Brain pericyte (primary cell): ENCODE data around the gene ITPKC.

Source experiments
- DNase-seq: peaks from one replicate; pipeline ENCODE4 v3.0.0-alpha.2; 2012; ENCODE audit warnings: low read depth, low spot score

Gene ITPKC

DNA sequence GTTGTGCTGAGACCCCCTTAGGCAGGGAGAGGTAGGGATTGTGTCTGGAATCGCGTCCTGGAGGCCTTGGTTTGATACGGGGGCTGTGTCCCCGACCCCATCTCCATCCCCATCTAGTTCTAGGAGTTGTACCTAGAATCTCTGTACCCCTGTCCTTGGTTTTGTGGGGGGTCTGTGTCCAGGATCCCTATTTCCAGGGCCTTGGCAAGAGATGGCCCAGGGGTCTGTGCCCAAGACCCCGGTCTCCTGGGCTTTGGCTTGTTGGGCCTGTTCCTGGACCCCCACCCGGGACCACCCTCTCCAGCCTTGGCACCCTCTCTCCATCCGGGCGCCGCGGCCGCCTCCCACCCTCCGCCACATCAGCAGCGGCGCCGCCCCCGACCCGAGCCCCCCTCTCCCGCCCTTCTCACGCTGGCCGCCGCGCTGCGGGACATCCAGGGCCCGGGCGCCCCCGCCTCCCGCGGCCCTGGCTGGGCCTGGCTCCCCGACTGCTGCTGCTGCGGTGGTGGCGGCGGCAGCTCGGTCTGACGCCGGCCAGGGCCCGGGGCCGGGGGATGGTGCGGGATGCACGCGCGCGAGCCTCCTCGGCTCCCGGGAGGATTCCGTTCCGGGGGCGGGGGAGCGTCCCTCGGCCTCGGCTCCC lies 26.7 kb upstream of the ITPKC start, which contains the start of gene NUMBL:
TSS of gene NUMBL (minus strand) at position 602 of the 643 bp plus-strand sequence. CDS start at position 434, 168 bp downstream.
- no peak for DNase-seq

GRCh38 chr19:40690693-40691420 lies 26.1 kb upstream of the ITPKC start:
- DNase-seq, result peak; percentile 45

GRCh38 chr19:40691421-40692211 lies 25.3 kb upstream of the ITPKC start:
- DNase-seq, result no peak

GRCh38 chr19:40692212-40692551 lies 24.7 kb upstream of the ITPKC start:
- DNase-seq, result no peak

DNA sequence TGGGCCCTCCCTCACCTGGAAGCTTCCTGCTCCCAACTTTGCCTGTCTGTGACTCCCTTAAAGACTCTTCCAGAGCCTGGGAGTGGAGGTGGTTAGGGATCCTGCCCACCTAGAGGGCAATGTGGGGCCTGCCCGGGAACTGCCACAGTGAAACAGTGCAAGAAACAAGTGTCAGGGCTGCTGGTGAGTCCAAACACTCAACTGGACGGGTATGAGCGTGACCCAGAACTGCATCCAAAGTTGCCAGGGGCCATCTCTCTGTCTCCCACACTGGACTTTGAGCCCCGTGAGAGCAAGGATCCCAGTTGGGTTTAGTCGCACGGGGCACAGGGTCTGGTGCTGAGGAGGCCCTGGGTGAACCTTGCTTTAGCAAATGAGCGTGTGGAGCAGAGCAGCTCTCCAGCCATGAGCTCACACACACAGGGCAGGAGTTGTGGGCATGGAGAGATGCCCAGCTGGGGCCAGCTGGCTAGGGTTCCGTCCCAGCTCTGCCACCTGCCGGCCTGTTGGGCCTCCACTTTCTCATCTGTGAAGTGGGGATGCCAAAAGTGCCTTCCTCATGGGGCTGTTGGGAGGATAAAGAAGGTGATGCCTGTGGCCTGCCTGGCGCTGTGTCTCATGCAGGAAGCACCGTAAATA lies 23.6 kb upstream of the ITPKC start:
- DNase-seq, result no peak

- no peak for DNase-seq
Observed at GRCh38 chr19:40693896-40694295, 23.0 kb upstream of the ITPKC start.

GRCh38 chr19:40695881-40696280 lies 21.0 kb upstream of the ITPKC start:
- no peak for DNase-seq

DNA sequence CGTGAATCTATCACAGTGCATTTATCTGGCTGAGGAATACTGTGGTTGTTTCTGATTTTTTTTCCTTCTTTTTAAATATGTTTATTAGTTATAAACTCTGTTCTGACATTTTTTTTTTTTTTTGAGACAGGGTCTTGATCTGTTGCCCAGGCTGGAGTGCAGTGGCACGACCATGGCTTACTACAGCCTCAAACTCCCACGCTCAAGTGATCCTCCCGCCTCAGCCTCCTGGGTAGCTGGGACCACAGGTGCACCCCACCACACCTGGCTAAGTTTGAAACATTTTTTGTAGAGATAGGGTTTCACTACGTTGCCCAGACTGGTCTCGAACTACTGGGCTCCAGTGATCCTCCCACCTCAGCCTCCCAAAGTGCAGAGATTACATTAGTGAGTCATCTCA lies 19.9 kb upstream of the ITPKC start:
- DNase-seq, result no peak

GRCh38 chr19:40700083-40700482 lies 16.8 kb upstream of the ITPKC start:
- DNase-seq, result no peak

GRCh38 chr19:40701758-40702157 lies 15.2 kb upstream of the ITPKC start:
- no peak for DNase-seq

GRCh38 chr19:40702337-40703012 lies 14.4 kb upstream of the ITPKC start:
- no peak for DNase-seq

DNA sequence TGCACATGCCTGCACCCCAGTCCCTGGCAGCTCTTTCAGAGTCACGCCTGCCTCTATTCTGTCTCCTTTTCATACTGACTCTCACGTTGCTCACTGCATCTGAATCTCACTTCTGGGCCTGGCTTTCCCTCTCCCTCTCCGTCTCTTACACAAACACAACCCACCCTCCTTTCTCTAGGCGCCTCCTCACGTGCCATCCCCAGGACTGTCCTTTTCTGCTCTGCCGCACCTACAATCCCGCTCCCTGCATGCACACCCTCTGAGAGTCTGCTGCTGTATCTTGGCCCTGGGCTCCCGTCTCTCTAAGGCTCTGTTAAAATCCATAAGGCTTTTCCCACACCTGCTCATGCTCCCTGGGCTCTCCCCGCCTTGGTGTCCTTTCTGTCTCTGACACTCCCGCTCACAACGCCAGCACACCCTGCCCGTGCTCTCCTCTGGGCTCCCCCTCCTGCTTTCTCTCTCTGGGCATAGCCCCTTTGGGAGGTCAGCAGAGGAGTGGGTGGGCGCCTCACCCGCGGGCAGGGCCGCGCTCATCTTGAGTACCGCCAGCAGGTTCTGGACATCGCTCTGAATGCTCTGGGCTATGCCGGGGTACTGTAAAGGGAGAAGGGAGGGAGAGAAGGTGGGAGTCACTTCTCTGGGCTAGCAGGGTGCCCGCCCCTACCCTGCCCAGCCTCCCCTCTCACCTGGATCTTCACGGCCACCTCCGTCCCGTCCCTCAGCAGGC lies 13.7 kb upstream of the ITPKC start:
- no peak for DNase-seq

DNA sequence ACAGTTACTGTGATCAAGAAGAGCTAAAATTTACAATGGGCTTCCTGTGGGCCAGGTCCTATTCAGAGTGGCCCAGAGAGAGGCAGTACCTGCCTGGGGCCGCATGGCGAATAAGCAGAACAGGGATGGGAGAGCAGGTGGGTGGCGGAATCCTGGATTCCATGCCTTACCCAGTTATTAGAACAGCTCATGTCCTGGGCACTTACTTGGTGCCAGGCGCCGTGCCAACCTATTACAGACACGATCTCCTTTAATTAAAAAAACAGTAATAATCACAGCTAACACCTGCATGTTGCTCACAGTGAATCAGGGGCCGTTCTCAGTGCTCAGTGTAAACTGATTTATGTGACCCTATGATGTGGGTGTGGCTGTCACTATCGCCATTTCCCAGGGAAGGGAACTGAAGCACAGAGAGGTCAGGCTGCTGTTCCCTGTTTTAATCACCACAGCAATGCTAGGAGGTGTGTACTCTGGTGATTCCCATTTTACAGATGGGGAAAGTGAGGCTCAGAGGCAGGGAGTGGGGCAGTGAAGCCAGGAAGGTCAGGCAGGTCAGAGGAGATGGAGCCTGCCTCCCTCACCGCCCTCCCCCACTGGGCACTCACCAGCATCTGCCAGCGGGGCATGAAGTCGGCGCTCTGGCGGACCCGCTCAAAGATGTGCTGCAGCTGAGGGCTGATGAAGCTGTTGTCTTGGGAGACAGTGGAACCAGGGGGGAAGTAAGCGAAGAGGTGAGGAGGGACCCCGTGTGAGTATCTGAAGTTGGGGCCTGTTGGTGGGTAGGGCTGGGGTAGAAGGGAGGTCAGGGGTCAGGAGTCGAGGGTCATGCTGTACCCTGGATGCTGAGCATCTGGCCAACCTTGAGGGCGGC lies 12.2 kb upstream of the ITPKC start:
- no peak for DNase-seq

- no peak for DNase-seq
Observed at GRCh38 chr19:40705362-40705651, 11.6 kb upstream of the ITPKC start.

DNA sequence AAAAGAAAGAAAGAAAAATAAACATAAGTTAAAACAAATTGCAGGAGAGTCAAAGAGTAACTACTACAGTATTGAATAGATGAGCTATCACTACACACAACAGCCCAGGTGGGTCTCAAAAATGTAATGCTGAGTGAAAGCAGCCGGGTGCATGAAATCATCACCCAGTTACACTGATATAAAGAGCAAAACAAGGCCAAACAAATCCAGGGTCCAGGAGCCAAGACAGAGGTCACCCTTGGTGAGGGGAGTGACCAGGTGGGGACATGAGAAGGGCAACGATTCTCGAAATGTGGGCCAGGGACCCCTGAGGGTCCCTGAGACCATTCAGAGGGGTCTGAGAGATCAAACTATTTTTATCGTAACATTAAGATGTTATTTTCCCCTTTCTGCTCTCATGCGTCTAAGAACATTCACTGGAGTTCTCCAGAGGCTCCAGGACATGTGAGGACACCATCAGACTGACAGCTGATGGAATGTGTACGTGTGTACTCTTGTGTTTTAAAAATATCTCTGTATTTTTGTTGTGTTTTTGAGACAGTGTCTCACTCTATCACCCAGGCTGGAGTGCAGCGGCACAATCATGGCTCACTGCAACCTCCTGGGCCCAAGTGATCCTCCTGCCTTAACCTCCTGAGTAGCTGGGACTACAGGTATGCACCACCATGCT lies 10.8 kb upstream of the ITPKC start:
- no peak for DNase-seq

- DNase-seq, result no peak
Observed at GRCh38 chr19:40707615-40708014, 9.3 kb upstream of the ITPKC start.

GRCh38 chr19:40709817-40710216 lies 7.1 kb upstream of the ITPKC start:
- no peak for DNase-seq

DNA sequence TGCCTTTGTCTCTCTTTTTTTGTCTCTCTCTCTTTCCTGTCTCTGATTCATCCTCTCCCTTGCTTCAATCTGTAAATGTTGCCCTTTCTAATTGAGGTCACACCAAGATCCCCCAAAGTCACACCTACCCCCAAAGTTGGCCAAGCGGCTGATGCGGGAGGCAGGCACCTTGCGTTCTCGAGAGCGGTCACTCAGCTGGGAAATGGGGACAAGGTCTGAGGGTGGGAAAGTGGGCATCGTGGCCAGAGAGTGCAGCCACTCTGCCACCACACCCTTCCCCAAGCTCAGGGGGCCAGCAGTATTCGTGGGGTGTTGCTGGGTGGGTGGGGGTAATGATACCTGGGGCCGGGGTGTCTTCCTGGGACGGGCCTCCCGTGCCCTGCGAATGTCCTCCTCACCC lies 3.0 kb upstream of the ITPKC start:
- no peak for DNase-seq

GRCh38 chr19:40714441-40715299 lies 2.2 kb upstream of the ITPKC start:
- DNase-seq, result peak; percentile 57
